GM18873 (cell line): ENCODE results near the gene ZNF500.

Experiments
- ATAC-seq: cut with Tn5 transposase; IDR thresholded peaks from one replicate; pipeline ENCODE4 v1.9.1; 2021; ENCODE audit warnings: mild to moderate bottlenecking, moderate library complexity, moderate number of reproducible peaks; ENCODE audit not compliant: unreplicated experiment, low FRiP score

ZNF500 gene

GRCh38 chr16:4775005-4775404 lies 8.0 kb upstream of the ZNF500 start:
- ATAC-seq: no peak

- no peak for ATAC-seq
These were observed 5.4 kb upstream of the ZNF500 start for GRCh38 chr16:4772351-4772750.

- no peak for ATAC-seq
These were observed 4.7 kb upstream of the ZNF500 start for GRCh38 chr16:4771646-4772045.

GRCh38 chr16:4769306-4769638 lies 2.3 kb upstream of the ZNF500 start:
- ATAC-seq: no peak

GRCh38 chr16:4768549-4769305 lies 1.8 kb upstream of the ZNF500 start:
- ATAC-seq: peak; percentile 29

GRCh38 chr16:4767872-4768548 lies 1.0 kb upstream of the ZNF500 start:
- peak; percentile 3 for ATAC-seq

- ATAC-seq: no peak
These were observed 1.2 kb downstream of the ZNF500 start for GRCh38 chr16:4765511-4766474.

GRCh38 chr16:4763791-4764190 lies 3.2 kb downstream of the ZNF500 start:
- no peak for ATAC-seq

GRCh38 chr16:4762205-4762604 lies 4.8 kb downstream of the ZNF500 start:
- ATAC-seq: no peak

GRCh38 chr16:4760221-4760910 lies 6.6 kb downstream of the ZNF500 start:
- ATAC-seq: no peak

GRCh38 chr16:4755687-4756086 lies 11.3 kb downstream of the ZNF500 start:
- no peak for ATAC-seq

GRCh38 chr16:4754865-4755264 lies 12.1 kb downstream of the ZNF500 start:
- no peak for ATAC-seq

- ATAC-seq: no peak
These were observed 13.7 kb downstream of the ZNF500 start for GRCh38 chr16:4753227-4753626.

- no peak for ATAC-seq
These were observed 14.4 kb downstream of the ZNF500 start for GRCh38 chr16:4752351-4753100.

- no peak for ATAC-seq
These were observed 16.1 kb downstream of the ZNF500 start for GRCh38 chr16:4750896-4751295.

GRCh38 chr16:4749700-4750257 lies 17.2 kb downstream of the ZNF500 start:
- ATAC-seq: no peak

- no peak for ATAC-seq
These were observed 18.1 kb downstream of the ZNF500 start for GRCh38 chr16:4748682-4749411.

- no peak for ATAC-seq
These were observed 18.9 kb downstream of the ZNF500 start for GRCh38 chr16:4747906-4748681.
